Measurements from ENCODE around the gene MED15.
"Not testable (repeated sequence)": the region's sequence is repeated elsewhere in the genome, so short reads cannot be mapped to it uniquely, and the experiment has no call there.

Gene MED15

DNA sequence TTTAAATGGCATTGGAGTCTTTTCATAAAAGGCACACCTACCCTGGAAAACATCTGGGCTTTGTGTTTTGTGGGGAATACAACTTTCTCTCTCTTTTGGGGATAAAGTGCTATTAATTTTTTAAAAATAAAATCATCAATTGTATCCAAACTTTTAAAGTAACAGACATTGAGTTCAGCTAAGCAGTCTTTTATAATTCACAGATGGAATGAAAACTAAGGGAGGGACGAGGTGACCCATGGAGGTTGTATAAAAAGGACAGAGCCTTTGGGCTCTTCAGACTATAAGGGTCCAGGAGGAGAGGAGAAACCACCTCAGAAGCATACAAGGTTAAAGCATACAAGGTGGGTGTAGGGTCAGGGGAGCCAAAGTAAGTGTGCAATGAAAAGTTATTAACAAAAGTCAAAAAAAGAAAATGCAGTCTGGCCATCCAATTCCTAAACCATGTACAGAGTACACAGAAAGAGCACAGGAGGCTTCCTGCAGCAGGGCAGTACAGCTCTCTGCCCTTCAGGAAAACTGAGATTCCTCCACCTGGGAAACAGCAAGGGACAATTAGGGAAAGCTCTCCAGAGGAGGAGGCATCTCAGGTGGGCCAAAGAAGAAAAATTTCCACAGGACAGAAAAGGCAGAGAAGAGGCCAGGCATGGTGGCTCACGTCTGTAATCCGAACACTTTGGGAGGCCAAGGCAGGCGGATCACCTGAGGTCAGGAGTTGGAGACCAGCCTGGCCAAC, 22.3 kb upstream of the MED15 start:
- DNase-seq: no peak

DNA sequence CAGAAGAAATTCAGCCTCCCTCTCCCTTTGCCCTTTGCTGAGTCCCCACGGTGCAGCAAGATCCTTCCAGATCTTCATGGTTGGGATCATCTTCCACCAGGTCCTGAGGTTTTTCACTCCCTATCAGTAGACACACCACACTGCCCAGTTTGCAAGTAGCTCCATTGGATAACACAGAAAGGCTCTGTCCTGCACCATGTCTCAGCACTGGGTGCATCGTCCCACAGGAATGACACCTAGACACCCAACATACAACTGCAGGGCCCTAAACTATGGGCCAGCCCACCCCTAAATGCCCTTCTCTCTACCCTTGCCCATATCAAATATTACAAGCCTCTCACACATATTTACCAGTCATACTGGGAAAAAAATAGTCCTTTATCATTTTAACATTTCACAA, 21.2 kb upstream of the MED15 start:
- DNase-seq: no peak

DNA sequence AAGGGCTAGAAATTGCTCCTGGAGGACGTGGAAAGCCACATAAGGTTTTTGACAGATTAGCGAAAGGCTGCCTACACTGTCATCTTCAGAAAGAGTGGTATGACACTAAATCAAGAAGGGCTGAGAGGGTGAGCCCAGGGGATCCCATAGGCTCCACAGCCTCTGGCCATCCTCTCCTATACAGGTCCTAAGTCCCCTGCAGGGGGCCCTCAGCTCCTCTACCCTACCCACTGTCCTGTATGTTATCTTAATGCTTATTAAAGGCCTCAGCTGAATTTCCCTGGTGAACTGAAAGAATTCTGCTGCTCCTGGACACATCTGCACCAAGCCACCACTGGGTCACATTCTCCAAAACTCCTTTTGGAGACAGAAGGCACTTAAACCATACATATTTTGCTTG, 19.7 kb upstream of the MED15 start:
- no peak for DNase-seq

DNA sequence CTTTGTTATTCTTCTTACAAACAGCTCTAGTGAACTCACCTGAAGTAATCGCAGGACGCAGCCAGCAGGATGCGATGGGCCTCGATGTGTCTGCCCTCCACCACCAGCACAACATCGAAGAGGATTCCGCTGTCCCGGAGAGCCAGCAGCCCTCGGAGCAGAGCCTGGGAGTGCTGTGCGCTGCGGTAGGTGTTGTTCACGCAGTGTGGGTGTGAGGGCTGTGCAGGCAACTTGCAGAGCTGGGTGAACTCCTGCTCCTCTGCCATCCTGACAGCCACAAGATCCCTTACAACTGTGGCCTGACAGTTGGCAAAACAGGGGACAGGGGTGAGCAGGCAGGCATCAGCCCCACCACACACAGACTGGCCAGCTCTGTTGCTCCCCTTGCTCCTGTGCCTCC, 18.5 kb upstream of the MED15 start:
- DNase-seq: no peak

DNA sequence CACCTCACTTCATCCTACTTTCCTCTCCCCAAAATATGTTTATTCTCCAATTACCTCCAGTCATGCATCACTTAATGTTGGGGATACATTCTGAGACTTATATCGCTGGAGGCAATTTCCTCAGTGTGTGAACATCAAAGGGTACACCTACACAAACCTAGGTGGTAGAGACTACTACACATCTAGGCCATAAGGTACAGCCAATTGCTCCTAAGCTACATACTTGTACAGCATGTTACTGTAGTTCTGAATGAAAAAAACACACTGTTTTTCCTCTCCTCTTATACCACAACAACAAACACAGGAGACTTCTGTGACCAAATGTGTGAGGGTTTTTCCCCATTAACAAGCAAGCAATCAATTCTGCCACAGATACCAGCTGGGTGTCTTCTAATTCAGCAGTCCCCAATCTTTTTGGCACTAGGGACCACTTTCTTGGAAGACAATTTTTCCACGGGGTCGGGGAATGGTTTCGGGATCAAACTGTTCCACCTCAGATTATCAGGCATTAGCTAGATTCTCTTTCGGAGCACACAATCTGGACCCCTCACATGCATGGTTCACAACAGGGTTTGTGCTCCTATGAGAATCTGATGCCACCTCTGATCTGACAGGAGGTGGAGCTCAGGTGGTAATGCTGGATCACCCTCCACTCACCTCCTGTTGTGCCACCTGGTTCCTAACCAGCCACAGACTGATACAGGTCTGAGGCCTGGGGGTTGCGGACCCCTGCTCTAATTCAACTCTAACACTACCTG, 17.0 kb upstream of the MED15 start:
- DNase-seq: no peak

DNA sequence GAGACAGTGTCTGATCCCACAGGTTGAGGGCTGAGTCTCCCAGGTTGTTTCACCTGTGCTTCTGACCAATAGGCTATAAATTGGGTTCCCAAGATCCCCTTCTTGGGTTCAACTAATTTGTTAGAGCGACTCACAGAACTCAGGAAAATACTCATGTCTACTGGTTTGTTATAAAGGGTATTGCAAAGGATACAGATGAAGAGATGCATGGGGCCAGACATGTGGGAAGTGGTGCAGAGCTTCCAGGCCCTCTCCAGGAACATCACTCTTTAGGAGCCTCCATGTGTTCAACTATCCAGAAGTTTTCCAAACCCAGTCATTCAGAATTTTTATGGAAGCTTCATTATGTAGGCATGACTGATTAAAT, 16.5 kb upstream of the MED15 start:
- no peak for DNase-seq

DNA sequence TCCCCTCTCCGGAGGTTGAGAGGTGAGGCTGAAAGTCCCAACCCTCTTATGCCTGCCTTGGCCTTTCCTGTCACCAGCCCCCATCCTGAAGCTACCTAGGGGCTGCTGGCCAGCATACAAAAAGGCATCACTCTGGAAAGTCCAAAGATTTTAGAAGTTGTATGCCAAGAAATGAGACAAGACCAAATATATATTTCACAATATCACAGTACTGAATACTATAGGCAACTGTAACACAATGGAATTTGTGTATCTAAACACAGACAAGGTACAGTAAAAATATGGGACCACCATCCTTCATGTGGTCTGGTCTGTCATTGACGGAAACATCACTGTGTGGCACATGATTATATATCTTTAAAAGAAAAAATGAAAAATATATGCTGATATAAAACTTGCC, 16.1 kb upstream of the MED15 start:
- no peak for DNase-seq

DNA sequence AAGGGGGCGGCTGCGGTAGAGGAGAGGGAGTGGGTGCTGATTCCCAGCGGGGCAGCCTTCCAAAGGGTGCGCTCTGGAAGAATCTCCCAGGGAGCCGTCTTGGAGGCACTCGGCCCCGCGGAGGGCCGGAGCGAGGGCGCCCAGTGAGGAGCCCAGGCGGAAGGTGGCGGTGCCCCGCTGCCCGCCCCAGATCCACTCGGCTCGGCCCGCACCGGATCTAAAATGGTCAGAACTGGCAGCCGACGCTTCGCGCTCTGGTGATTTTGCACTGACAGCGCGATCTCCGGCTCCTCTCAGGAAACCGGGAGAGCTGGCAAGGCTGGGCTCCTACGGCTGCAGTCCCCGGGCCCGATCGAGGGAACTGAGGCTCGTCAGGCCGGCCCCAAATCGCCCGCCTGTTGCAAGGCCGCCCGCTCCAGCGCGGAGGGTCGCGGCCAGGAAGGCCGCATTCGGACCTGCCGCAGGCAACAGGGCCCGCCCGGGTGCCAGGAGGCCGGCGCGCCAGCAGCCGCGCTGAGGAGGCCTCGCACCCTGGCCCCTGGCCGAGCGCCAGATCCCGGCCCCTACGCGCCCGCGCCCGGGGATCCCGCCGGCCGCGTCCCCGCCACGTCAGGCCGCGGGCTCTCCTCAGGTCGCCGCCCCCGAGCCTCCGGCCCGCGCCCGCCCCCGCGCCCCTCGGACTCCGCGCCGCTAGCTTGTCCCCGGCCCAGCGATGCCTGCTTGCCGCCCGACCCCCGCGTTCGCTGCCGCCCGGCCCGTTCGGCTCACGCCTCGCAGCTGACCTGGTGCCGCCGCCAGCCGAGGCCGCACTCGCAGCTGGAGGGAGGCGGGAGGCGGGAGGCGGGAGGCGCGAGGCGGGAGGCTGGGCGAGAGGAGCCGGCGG, 12.2 kb upstream of the MED15 start, which contains the start of gene KLHL22:
KLHL22 (minus strand) TSS at position 818 of the 883 bp plus-strand sequence. CDS start 6,584 bp downstream, outside the sequence.
- DNase-seq: no peak

DNA sequence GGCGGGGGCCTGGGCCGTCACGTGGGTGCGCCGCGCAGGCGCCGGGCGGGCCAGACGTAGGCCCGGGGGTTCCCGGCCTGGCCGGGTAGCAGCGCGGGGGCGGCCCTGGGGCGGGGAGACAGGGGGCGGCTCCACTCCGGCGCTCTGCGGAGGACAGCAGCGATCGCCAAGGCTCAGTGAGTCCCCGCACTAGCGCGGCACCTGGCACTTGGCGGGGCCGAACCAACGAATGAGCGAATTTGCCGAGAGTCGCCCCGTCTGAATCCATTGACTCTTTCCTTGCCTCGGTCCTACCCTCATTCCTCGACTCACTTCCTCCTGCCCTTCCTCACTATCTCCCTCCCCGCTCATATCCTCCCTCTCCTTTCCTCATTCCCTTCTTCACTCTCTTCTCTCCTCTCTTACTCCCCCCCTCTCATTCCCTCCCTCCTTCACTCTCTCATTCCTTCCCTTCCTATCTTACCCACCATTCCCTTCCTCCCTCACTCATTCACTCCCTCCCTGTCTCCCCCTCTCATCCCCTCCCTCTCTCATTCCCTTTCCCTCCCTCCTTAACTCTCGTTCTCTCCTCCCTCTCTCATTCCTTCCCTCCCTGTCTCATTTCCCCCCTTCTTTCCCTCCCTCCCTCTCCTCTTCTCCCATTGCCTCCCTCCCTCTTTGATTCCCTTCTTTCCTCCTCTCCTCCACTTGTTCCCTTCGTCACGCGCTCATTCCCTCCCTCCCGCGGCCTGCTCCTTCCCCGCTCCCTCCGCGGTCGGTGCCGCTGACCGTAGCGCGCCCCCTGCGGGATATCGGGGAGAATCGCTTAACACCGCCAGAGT, 11.3 kb upstream of the MED15 start:
- DNase-seq: peak; percentile 69

DNA sequence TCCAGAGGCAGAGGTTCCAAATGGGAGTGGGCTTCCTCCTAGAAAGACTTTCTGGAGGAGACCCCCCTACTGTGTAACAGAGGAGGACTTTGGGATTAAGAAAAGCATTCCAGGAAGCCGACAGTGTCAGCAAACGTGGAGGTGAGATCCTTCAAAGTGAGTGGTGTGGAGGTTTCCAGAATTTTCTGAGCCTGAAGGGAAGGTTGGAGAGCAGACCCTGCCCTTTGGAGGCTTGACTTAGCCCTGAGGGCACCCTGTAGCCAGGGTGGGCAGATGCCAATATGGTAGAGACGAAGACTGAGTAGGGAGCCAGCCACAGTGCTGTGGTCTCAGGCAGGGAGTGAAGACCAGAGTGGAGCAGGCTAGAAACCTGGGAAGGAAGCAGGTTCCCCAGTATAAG, 10.0 kb upstream of the MED15 start:
- DNase-seq: no peak

DNA sequence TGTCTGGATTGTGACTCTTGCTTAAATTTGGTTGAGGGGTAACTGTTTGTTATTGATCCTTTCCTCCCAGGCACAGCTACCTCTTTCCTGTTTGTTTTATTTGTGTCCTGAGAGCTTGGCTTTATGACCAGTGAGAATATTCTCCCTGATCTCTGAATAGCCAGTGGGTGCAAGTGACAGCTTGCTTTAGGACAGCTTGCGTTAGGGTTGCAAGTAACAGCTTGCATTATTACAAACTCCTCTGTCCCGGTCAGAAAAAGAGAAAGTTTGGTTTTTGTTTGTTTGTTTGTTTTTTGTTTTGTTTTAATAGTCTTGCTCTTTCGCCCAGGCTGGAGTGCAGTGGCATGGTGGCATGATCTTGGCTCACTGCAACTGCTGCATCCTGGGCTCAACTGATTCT, 8.5 kb upstream of the MED15 start:
- no peak for DNase-seq

DNA sequence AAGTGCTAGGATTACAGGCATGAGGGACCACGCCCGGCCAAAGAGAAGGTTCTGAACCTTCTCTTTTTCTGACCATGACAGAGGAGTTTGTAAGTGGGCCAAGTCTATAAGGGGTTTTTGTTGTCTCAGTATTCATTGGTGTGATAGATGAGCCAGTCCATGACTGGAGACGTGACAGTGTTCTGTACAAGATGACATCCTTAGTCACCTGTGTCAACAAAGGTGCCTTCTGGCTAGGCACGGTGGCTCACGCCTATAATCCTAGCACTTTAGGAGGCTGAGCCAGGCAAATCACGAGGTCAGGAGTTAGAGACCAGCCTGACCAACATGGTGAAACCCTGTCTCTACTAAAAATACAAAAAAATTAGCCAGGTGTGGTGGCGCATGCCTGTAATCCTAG, 7.6 kb upstream of the MED15 start:
- no peak for DNase-seq

DNA sequence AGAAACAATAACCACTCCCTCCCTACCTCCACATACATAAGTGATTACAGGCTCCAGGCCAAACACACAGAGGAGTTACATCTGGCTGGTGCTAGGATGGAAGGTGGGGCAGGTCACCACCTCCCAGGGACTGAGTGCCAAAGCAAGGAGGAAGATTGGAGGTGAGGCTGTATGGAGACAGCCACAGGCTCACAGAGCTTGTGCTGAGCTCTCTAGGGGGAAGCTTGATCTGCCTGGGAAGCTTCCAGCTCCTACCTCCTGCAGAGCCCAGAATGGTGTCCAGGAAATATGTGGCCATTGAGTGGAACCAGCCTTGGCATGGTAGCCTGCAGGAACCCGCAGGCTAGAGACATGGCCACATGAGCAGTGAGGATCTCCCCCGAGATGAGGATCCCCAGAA, 3.6 kb upstream of the MED15 start:
- DNase-seq: no peak

DNA sequence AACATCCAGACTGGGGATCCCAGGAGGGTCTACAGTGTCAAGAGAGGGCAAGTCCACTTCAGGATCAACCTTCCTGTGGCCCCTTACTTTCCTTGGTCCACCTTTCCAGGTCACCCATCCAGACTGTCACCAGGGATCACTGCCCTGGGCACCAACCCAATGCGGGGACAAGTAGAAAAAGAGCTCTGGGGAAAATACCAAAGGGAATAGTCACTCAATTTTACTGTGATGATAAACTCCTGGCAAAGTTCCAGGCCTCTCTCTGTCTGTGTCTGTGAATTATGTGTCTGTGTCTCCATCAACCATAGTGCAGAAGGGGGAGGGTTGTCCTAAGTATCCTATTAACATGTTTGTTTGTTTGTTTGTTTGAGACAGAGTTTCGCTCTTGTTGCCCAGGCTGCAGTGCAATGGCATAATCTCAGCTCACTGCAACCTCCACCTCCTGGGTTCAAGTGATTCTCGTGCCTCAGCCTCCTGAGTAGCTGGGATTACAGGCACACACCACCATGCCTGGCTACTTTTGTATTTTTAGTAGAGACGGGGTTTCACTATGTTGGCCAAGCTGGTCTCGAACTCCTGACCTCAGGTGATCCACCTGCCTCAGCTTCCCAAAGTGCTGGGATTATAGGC, 3.0 kb upstream of the MED15 start:
- DNase-seq: not testable (repeated sequence)

DNA sequence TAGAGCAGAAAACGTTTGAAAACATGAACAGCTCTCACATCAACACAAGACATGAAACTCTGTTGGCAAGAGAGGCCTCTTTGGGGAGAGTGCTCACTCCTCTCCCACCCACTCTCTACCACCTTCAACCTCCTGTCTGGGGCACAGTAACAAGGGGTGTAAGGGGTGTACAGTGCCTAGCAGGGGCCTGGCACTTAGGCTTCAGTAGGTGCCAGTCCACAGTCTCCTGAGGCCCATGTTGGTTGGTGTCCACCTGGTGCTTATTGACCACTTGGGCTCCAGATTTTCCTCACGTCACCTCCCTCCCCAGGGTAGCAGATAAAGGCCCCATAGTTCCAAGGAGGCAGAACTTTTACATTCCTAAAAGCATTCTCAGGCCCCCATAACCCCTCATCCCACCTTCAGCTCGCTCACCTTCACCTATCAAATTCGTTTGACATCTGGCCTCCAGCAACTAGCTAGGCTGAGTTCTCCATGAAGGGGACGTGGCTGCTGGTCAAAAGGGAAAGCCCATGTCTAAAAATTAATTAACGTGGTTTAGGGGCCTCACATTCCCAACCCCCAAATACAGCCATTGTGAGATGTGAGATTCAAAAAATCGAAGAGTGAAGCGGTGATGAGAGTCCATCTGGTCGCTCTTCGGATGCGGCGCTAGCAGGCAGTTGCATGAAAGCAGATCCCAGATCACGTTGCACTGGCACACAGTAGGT, 712 bp upstream of the MED15 start:
- DNase-seq: no peak

DNA sequence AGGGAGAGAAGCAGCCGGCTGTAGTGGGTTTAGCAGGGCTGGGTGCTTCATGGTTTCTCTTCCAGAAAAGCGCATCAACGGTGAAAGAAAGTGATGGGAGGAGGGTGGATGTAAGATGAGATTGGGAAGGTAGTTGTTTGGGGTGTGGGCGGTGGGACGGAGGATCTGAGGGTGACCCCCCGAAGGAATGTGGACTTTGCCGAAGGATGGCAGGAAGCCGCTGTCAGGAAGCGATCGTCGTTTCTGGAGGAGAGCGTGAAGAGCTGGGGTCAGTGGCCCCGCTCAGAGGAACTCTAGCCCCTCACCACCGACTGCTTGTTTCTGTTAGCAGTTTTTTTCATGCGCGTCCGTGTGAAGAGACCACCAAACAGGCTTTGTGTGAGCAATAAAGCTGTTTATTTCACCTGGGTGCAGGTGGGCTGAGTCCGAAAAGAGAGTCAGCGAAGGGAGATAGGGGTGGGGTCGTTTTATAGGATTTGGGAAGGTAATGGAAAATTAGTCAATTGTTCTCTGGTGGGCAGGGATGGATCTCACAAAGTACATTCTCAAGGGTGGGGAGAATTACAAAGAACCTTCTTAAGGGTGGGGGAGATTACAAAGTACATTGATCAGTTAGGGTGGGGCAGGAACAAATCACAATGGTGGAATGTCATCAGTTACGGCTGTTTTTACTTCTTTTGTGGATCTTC, 801 bp downstream of the MED15 start:
- not testable (repeated sequence) for DNase-seq

DNA sequence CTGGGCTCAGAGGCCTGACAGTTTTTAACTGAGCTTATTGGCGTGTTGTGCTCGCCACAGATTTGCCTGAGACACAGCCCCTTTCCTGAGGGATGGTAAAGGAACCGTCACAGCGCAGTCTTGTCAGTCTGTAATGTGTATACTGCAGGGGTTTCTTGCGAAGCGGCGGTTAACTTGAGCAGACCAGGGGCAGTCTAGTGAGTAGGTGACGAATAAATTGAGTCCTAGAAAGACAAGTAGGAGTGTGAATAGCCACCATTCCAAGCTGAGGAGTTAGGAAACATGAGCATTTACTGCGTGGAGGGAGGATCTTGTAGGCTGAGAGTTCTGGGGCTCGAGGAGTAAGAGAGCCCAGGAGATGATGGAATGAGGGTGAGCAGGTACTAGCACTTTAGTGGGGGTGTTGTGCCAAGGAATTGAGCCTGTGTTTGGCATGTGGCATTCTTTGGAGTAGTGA, 1.4 kb downstream of the MED15 start:
- DNase-seq: no peak

DNA sequence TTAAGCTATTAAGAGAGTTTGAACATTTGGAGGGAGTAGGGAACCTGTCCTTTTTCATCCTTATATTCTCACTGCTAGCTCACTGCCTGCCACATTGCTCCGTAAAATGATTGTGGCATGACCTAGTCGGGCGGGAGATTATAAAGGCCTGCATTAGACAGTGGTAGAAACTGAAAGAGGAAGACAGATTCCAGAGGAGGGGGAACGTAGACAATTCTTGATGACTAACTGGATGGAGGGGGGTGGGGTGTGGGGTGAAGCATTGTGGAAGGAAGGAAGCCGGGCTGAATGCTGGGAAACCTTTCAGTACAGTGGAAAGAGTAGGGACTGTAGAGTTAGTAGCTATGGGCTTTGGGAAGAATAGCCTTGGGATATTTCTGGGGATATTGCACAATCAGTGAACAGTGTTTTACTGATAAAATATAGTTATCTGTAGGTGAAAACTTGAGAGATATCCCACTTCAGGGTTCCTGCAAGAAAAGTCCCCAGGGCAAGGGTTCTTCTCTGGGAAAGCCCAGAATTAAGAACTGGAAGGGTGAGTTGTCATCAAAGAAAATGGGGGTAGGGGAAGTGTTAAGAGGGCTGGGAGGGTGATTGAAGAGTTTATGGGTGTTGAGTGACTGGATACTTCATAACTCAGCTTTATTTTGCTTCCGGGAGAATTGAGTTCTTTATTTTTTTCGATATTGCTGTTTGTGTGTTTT, 2.1 kb downstream of the MED15 start:
- peak; percentile 62 for DNase-seq

DNA sequence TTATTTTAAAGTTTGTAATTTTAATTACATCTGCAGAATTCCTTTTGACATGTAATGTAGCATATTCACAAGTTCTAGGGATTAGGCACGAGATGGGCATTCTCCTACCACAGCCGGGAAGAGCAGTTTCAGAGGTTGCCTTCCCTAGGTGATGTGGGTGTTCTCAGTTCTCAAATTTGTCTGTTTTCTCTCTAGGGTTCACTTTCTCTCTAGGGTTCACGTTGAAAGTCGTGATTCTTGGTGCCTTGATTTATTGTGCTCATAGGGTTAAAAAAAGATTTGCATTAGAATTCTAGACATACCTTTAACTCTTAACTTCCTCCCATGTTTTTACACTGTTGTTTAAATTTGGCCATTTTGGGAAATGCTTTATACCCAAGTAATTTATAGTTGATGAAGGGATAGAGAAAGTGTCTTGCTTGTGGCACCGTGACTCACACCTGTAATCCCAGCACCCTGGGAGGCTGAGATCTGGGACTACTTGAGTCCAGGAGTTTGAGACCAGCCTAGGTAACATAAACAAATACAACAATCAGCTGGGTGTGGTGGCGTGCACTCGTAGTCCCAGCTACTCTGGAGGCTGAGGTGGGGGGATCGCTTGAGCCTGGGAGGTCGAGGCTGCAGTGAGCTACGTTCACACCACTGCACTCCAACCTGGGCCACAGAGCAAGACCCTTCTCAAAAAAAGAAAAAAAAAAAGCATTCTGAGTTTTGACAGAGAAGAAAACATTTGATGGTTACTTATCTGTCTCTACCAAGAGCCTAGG, 3.6 kb downstream of the MED15 start:
- no peak for DNase-seq

All from GF-D8 (cell line).